GM19351 (cell line): ENCODE results near the gene DIPK2B.
A peak's percentile ranks its signal among the peaks of the same experiment; 100 is the strongest.

ENCODE experiments used
- ATAC-seq: cut with Tn5 transposase; IDR thresholded peaks from one replicate; pipeline ENCODE4 v1.9.1; 2021; ENCODE audit warnings: mild to moderate bottlenecking, moderate library complexity; ENCODE audit not compliant: unreplicated experiment

DIPK2B gene, protein sequence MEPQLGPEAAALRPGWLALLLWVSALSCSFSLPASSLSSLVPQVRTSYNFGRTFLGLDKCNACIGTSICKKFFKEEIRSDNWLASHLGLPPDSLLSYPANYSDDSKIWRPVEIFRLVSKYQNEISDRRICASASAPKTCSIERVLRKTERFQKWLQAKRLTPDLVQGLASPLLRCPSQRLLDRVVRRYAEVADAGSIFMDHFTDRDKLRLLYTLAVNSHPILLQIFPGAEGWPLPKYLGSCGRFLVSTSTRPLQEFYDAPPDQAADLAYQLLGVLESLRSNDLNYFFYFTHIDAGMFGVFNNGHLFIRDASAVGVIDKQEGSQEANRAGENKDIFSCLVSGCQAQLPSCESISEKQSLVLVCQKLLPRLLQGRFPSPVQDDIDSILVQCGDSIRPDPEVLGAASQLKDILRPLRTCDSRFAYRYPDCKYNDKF

DNA sequence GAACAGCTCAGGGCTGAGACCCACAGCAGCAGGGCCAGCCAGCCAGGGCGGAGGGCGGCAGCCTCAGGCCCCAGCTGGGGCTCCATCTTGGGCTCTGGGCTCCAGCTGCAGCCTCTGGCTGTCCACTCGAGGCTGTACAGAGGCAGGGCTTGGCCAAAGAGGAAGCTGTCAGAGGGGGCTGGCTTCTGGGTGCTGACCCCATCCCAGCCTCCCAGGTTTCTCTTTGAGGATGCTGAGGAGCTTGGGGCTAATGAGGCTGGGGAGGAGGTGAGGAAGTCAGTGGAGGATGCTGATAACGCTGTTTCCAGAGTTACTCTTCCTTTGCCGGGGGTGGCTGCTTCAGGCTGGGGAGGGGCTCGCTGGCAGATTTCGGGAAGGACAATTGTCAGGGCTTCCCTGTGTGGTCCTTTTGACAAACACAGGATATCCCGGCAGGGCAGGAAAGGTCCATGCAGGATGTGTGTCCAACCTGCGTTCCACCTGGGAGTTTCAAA, at the start of gene DIPK2B:
Gene DIPK2B, minus strand, starts transcription at position 136 of the 494 bp plus-strand sequence. Its CDS starts 50 bp downstream, at position 86.
- no peak for ATAC-seq

DNA sequence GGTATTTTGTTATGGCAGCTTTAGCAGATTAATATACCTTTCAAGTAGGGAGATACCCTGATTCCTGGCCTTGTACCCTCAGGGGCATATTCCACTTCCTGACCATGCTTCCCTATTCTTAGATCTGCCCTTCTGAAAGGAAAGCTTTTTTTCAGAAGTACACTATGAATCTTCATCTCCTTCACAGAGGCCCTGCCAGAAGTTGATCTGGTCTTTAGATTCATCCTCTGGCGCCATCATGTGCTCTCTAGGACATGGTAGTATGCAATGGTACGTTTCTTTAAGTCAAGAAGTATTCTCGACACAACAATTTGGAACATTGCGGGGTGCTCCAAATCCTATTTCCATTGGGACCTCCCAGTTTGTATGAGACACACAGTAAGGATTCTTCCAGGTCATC, 39.6 kb upstream of the DIPK2B start:
- no peak for ATAC-seq

DNA sequence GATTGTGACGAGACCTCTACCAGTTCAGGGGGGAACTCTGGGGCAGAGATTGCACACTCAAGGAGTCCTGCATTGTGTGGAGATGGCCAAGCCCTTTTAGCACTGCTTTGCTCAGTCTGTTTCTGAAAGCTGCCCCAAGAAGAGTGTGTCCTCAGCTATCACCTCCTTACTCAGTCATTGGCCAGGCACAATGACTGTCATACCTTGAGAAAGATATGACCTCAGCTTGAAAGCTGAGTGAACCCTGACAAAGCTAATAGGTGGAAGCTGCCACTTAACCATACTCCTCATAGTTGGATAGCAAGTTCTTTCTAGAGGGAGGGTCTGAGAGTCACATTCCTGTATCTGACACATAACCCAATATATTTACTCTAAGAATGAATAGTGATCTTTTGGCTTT, 37.8 kb upstream of the DIPK2B start:
- no peak for ATAC-seq

- ATAC-seq = no peak
Observed at GRCh38 chrX:45233531-45233930, 32.9 kb upstream of the DIPK2B start.

- no peak for ATAC-seq
Observed at GRCh38 chrX:45232139-45232538, 31.5 kb upstream of the DIPK2B start.

GRCh38 chrX:45230410-45230809, 29.7 kb upstream of the DIPK2B start:
- ATAC-seq = no peak

DNA sequence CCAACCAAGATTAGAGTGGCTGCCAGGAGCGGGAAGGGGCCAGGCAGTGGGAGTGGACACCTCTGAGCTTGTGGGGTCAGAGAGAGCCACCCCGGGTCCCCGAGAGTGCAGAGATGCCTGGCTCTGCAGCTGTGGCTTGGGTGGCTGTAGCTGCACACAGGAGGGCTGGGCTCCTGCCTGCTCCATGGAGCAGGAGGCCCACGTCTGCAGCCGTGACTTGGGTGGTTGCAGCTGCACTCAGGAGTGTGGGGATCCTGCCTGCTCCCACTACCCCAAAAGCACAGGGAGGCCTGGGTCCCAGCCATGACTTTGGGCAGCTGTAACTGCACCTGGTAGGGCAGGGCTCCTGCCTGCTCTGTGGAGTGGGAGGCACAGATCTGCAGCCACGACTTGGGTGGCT, 28.7 kb upstream of the DIPK2B start:
- ATAC-seq = no peak

DNA sequence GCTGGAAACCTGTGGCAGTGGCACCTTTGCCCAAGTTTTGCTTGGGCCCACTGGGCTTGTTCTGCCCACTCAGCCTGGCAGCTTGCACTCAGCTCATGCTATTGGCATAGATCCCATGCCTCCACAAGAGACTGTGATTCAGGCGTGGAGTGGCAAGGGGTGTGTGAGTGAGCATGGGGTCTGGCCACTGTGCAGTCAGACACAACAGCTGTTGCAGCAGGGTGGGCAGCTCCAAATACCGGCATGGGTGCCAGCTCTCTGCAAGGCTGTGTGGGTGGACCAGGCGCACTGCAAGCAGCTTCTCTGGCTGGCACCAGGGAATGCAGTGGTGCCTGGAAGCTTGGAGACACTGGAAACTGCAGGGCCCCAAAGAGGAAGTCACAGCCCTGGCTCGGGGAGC, 27.4 kb upstream of the DIPK2B start:
- no peak for ATAC-seq

GRCh38 chrX:45208121-45208856, 7.6 kb upstream of the DIPK2B start:
- no peak for ATAC-seq

DNA sequence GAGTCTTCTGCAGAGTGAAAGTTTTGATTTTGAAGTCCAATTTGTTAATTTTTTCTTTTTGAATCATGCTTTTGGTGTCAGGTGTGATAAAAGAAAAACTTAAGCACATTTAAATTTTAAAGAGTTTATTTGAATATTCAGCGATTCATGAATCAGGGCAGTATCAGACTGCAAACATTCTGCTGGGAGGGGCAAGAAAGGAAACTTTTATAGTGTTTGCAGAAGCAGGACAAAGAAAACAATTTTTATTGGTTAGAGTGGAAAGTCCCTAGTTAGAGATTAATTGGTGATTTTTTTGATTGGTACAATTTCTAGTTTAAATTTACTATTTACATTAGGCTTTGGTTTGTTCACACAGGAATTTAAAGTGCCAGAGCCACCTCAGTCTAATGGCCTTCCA, 1.5 kb upstream of the DIPK2B start:
- ATAC-seq = no peak

GRCh38 chrX:45198706-45199105, 2.0 kb downstream of the DIPK2B start:
- no peak for ATAC-seq

DNA sequence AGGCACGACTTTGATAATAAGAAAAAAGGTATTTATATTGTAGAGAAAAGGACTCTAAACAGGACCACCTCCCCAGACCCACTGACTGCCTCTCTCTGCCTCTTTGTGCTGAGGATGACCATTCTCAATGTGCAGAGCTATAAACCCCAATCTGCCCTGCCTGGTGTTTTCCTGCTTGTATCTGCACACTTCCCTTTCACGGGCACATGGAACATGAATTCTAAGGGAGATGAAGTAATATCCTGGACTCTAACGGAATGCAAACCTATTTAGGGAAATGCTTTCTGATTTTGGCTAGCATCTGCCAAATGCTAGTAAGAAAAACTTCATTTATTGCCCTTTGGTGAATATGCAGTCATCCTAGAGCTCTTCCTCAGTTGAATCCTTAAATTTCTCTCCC, 2.4 kb downstream of the DIPK2B start:
- ATAC-seq = no peak

- ATAC-seq = no peak
Observed at GRCh38 chrX:45196701-45197100, 4.0 kb downstream of the DIPK2B start.

GRCh38 chrX:45191820-45192409, 8.8 kb downstream of the DIPK2B start:
- ATAC-seq = no peak

DNA sequence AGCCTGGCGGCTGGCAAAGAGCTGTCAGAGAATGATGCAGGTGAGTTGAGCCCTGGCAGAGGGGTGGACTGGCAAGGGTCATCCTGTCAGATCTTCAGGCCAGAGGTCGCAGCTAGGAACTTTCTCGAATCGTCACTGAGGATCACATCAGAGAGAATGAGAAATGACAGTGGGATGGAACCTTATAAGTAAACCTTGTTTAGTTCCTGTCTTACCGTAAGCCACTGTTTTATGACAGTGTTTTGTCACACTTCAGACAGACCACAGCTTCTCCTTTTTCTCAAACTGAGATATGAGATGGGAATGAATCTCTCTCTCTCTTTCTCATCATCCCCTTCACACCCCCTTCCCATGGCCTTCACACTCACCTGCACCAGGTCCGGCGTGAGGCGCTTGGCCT, 9.3 kb downstream of the DIPK2B start:
- peak; percentile 57 for ATAC-seq

DNA sequence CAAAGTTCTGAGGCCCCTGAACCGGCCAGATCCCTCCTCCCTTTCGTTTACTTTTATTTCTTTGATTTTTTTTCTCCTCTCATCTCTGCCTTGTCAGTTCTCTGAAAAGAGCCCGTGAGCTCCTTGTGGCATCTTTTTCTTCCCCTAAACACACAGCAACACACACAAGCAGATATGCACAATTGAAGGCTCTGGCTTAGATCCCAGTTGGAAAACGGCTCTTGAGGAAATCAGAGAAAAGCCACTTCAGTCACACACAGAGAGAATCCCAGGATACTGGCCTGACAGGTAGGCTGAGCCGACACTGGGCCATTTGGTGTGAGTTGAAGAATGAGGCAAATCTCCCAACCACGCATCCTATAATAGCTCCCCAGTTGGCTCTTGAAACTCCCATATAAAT, 12.9 kb downstream of the DIPK2B start:
- ATAC-seq = no peak

- ATAC-seq = peak; percentile 14
Observed at GRCh38 chrX:45186643-45187026, 14.0 kb downstream of the DIPK2B start.

DNA sequence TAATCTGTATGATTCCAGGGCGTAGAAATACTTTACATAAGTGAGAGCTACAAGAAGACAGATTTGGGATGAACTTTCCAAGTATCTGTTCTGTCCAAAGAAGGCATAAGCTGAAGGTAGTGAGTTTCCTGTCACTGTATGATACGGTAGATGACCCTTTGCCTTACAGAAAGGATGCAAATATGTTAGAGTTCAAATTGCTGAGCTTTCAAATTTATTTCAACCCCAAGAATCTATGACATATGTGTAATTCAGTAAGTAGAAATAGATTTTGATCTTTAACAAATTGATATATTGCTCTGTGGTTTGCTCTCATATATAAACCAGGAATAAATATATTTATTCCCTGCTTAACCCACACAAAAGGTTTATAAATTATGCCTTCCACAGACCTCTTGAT, 16.5 kb downstream of the DIPK2B start:
- no peak for ATAC-seq

- ATAC-seq = no peak
Observed at GRCh38 chrX:45172890-45173289, 27.8 kb downstream of the DIPK2B start.

DNA sequence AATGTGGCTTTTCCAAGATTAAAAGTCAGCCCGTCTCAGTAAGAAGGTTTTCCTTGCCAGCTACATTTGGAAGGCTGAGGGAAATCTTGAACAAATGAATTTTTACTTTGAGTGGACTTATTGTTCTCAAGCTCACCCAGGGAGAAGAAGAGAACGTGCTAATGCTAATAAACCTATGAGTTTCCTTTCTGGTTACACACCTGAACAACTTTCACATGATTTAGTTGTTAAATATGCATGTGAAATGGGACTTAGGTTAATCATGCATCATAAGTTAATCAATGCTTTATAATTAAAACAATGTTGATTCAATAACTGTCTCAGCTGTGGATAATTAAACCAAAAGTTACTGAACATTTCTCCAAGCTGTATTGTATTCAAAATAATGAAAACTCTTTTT, 33.9 kb downstream of the DIPK2B start:
- ATAC-seq = no peak

- no peak for ATAC-seq
Observed at GRCh38 chrX:45165726-45166125, 35.0 kb downstream of the DIPK2B start.

GRCh38 chrX:45164995-45165394, 35.7 kb downstream of the DIPK2B start:
- ATAC-seq = no peak
